Neural progenitor cell (in vitro differentiated cells): ENCODE results near the gene TSR3. TPM values are rescaled to one million over a fixed set of nuclear protein-coding genes. Genes with fewer than 3 reads are reported as not detected.
A peak's percentile ranks its signal among the peaks of the same experiment; 100 is the strongest.

Experiments used
- DNase-seq: peaks from one replicate; pipeline ENCODE4 v3.0.0-alpha.2; 2016; ENCODE audit warnings: low spot score
- H2AFZ ChIP-seq: fragments of 200-600 bp; sonication (generic); replicated peaks from 2 replicates; pipeline ENCODE4 v1.6.1; 2016; ENCODE audit warnings: antibody characterized with exemption
- H3F3A ChIP-seq: fragments of 200-600 bp; sonication (generic); 2 replicates; pipeline ENCODE4 v1.6.1; 2016; ENCODE audit warnings: antibody characterized with exemption, low read depth
- H3K27ac ChIP-seq: fragments of 200-600 bp; sonication (generic); 2 replicates; pipeline ENCODE4 v1.5.1; 2016; ENCODE audit warnings: mild to moderate bottlenecking
- H3K27me3 ChIP-seq: fragments of 200-600 bp; sonication (generic); 2 replicates; pipeline ENCODE4 v1.6.1; 2016; ENCODE audit warnings: mild to moderate bottlenecking, moderate library complexity
- H3K36me3 ChIP-seq: fragments of 200-600 bp; sonication (generic); 2 replicates; pipeline ENCODE4 v1.5.1; 2016
- H3K4me1 ChIP-seq: fragments of 200-600 bp; sonication (generic); 2 replicates; pipeline ENCODE4 v1.6.1; 2016; ENCODE audit warnings: mixed run types
- H3K4me2 ChIP-seq: fragments of 200-600 bp; sonication (generic); 2 replicates; pipeline ENCODE4 v1.6.1; 2016
- H3K4me3 ChIP-seq: fragments of 200-600 bp; sonication (generic); 2 replicates; pipeline ENCODE4 v1.5.1; 2016
- H3K79me2 ChIP-seq: fragments of 200-600 bp; sonication (generic); 2 replicates; pipeline ENCODE4 v1.6.1; 2016; ENCODE audit warnings: low read depth
- H3K9ac ChIP-seq: fragments of 200-600 bp; sonication (generic); 2 replicates; pipeline ENCODE4 v1.6.1; 2016
- H3K9me3 ChIP-seq: fragments of 200-600 bp; sonication (generic); 2 replicates; pipeline ENCODE4 v1.5.1; 2016; ENCODE audit warnings: low read depth
- H4K20me1 ChIP-seq: fragments of 200-600 bp; sonication (generic); 2 replicates; pipeline ENCODE4 v1.6.1; 2016; ENCODE audit warnings: low read depth
- H3K27ac Mint-ChIP-seq: 3 replicates; pipeline ENCODE4 v1.8.0; 2021; ENCODE audit warnings: mixed read lengths
- H3K27me3 Mint-ChIP-seq: 2 replicates; pipeline ENCODE4 v1.8.0; 2022; ENCODE audit warnings: low read depth, mild to moderate bottlenecking, inconsistent platforms, moderate library complexity, mixed read lengths; ENCODE audit not compliant: insufficient read depth
- H3K36me3 Mint-ChIP-seq: 3 replicates; pipeline ENCODE4 v1.8.0; 2021; ENCODE audit warnings: mixed read lengths
- H3K4me1 Mint-ChIP-seq: 3 replicates; pipeline ENCODE4 v1.8.0; 2021; ENCODE audit warnings: mixed read lengths
- H3K4me3 Mint-ChIP-seq: 3 replicates; pipeline ENCODE4 v1.8.0; 2021; ENCODE audit warnings: mild to moderate bottlenecking, moderate library complexity, mixed read lengths
- H3K9me3 Mint-ChIP-seq: 3 replicates; pipeline ENCODE4 v1.8.0; 2020; ENCODE audit warnings: mixed read lengths
- CTCF ChIP-seq: fragments of 200-600 bp; sonication (generic); IDR thresholded peaks from 2 replicates; pipeline ENCODE4 v1.5.1; 2017; ENCODE audit warnings: antibody characterized with exemption, mild to moderate bottlenecking
- EZH2 ChIP-seq: fragments of 200-600 bp; sonication (generic); IDR thresholded peaks from 2 replicates; pipeline ENCODE4 v1.6.1; 2017; ENCODE audit warnings: antibody characterized with exemption, mild to moderate bottlenecking, moderate library complexity
- EZH2phosphoT487 ChIP-seq: fragments of 200-600 bp; sonication (generic); IDR thresholded peaks from 2 replicates; pipeline ENCODE4 v1.6.1; 2017; ENCODE audit warnings: antibody characterized with exemption
- total RNA-seq: library from RNA; depleted of rRNA; stranded (reverse); fragments of >200 nt; gene quantifications from 2 replicates; pipeline ENCODE4 v1.2.3, GENCODE V29; 2015; ENCODE audit warnings: low replicate concordance

TSR3 gene
- total RNA-seq, 1 donor from 2014 or later: 22.4 TPM

- Mint-ChIP-seq H3K4me1 (peaks cover 14% of the 10 kb centered on the region), H3K36me3 (peaks cover 7% of the 10 kb centered on the region), H3K27me3 (peaks cover 11% of the 10 kb centered on the region), H3K9me3 (no peaks in the 10 kb centered on the region), H3K4me3 (no peak overlapping the region), H3K27ac (no peak overlapping the region)
- no peaks in the 10 kb centered on the region for H3K9me3 ChIP-seq
- H2AFZ ChIP-seq: no peak overlapping the region
- peaks cover 11% of the 10 kb centered on the region for H3K27me3 ChIP-seq
- no peak overlapping the region for H3K4me3 ChIP-seq
- H3K27ac ChIP-seq: no peak overlapping the region
- no peak for DNase-seq
- peaks cover 10% of the 10 kb centered on the region for H4K20me1 ChIP-seq
- no peak overlapping the region for H3K4me2 ChIP-seq
- peaks cover 8% of the 10 kb centered on the region for H3F3A ChIP-seq
- H3K79me2 ChIP-seq: peaks cover 11% of the 10 kb centered on the region
- H3K9ac ChIP-seq: no peak overlapping the region
- no peak for TF ChIP-seq EZH2phosphoT487
- TF ChIP-seq CTCF: no peak
- TF ChIP-seq EZH2: no peak
- no peaks in the 10 kb centered on the region for H3K36me3 ChIP-seq
- peaks cover 4% of the 10 kb centered on the region for H3K4me1 ChIP-seq
Observed at GRCh38 chr16:1305823-1306222, 45.9 kb downstream of the TSR3 start.

- H3K36me3 ChIP-seq: no peaks in the 10 kb centered on the region
- H3K4me3 ChIP-seq: no peak overlapping the region
- peaks cover 30% of the 10 kb centered on the region for H3K27me3 ChIP-seq
- no peak for TF ChIP-seq CTCF
- no peak for TF ChIP-seq EZH2
- TF ChIP-seq EZH2phosphoT487: no peak
- Mint-ChIP-seq H3K27ac (peak overlapping the region; percentile 85), H3K36me3 (no peaks in the 10 kb centered on the region), H3K4me3 (no peak overlapping the region), H3K9me3 (no peaks in the 10 kb centered on the region), H3K27me3 (peaks cover 12% of the 10 kb centered on the region), H3K4me1 (peaks cover 6% of the 10 kb centered on the region)
- H3K79me2 ChIP-seq: no peaks in the 10 kb centered on the region
- DNase-seq: no peak
- H3K9ac ChIP-seq: no peak overlapping the region
- no peak overlapping the region for H3K27ac ChIP-seq
- H3F3A ChIP-seq: no peaks in the 10 kb centered on the region
- no peak overlapping the region for H2AFZ ChIP-seq
- H4K20me1 ChIP-seq: no peaks in the 10 kb centered on the region
- H3K4me1 ChIP-seq: peaks cover 3% of the 10 kb centered on the region
- no peaks in the 10 kb centered on the region for H3K9me3 ChIP-seq
- no peak overlapping the region for H3K4me2 ChIP-seq
Observed at GRCh38 chr16:1301562-1301961, 50.1 kb downstream of the TSR3 start.

GRCh38 chr16:1300664-1301476, 50.8 kb downstream of the TSR3 start:
- peaks cover 12% of the 10 kb centered on the region for H3K27me3 Mint-ChIP-seq
- TF ChIP-seq EZH2 (no peak), CTCF (peak; percentile 82)
- H4K20me1 ChIP-seq: no peaks in the 10 kb centered on the region
- H3K9me3 ChIP-seq: no peaks in the 10 kb centered on the region
- no peaks in the 10 kb centered on the region for H3K79me2 ChIP-seq
- H3K27ac Mint-ChIP-seq: no peak overlapping the region
- H3K36me3 Mint-ChIP-seq: no peaks in the 10 kb centered on the region
- H3K36me3 ChIP-seq: no peaks in the 10 kb centered on the region
- no peak overlapping the region for H3K27ac ChIP-seq
- no peak overlapping the region for H2AFZ ChIP-seq
- H3K4me1 Mint-ChIP-seq: peaks cover 6% of the 10 kb centered on the region
- peak; percentile 84 for DNase-seq
- no peaks in the 10 kb centered on the region for H3F3A ChIP-seq
- no peak overlapping the region for H3K4me3 Mint-ChIP-seq
- H3K9ac ChIP-seq: no peak overlapping the region
- H3K4me2 ChIP-seq: peak overlapping the region; percentile 51
- peaks cover 30% of the 10 kb centered on the region for H3K27me3 ChIP-seq
- H3K9me3 Mint-ChIP-seq: no peaks in the 10 kb centered on the region
- peaks cover 3% of the 10 kb centered on the region for H3K4me1 ChIP-seq
- H3K4me3 ChIP-seq: no peak overlapping the region
